Activated CD4-positive, alpha-beta T cell treated with anti-CD3 and anti-CD28 coated beads for 1 hour (primary cell): ENCODE data around the gene ZMYM1.
"Not testable (repeated sequence)": the region's sequence is repeated elsewhere in the genome, so short reads cannot be mapped to it uniquely, and the experiment has no call there.

Experiments used
- DNase-seq: peaks from one replicate; pipeline ENCODE4 v3.0.0-alpha.2; 2020

ZMYM1 gene

DNA sequence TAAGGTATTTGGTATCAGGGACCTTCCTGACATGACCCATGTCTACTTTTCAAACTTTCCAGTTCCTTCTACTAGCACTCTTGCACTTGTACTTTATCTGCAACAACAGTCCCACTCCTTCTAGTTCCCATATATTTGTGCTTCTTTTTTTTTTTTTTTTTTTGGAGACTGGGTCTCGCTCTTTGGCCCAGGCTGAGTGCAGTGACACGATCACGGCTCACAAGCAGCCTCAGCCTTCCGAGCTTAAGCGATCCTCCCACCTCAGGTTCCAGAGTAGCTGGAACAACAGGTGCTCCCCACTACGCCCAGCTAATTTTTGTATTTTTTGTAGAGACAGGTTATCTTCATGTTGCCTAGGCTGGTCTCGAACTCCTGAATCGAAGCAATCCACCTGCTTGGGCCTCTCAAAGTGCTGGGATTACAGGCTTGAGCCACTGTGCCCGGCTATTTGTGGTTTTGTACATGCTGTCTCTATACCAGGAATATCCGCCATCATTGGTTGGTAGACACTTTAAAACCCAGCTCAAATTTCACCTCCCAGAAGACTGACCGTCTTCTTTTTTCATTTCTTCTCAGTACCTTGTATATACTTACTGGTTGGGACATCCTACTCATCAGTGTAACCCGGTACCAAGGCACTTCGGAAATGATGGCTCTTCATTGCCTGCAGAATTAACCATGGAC lies 1.1 kb downstream of the ZMYM1 start:
- no peak for DNase-seq

DNA sequence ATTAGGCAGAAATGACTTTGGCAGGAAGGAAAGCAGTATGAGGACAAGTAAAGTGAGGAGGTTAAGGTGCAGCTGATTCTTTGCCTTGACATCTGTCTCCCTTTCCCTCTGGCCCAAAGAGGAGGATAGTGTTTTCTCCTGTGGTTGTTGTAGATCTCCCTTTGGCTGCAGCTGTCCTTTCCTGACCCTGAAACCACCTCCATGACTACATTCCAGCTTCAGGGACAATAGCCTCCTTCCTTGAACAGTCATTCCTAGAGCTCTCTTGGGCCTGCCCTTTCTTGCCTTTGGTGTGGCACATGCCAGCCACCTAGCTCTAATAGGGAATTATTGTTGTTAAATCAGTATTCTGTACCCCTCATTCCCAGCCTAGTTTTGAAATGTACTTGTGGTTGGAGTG lies 6.2 kb downstream of the ZMYM1 start:
- DNase-seq, result no peak

DNA sequence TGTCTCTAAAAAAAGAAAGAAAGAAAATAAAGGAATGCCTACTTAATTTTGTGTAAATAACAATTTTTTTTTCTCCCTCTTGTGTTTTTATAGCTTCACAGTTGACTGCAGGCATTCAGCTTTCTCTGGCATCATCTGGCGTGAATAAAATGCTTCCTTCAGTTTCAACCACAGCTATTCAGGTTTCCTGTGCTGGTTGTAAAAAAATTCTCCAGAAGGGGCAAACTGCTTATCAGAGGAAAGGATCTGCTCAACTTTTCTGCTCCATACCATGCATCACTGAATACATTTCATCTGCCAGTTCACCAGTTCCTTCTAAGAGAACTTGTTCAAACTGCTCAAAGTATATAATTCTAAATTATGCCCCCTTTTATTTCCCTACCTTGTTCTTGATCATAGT lies 18.0 kb downstream of the ZMYM1 start:
- no peak for DNase-seq

DNA sequence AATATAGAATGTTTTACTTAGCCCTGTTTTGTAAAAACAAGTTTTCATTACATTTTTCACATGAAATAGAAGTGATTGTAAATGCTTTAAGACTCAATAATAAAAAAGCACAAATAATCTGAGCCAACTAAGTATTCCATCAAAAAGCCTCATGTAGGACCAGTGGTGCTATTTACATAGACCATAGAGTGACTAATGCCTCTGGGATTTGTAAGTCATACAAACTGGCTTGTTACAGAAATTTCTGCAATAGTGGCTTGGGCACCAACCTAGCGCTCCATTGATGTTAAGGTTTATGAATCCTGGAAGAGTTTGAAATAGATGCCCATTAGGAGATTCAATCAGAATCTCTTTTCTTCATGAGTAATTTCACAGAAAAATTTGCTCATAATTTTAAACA lies 31.9 kb downstream of the ZMYM1 start:
- no peak for DNase-seq

DNA sequence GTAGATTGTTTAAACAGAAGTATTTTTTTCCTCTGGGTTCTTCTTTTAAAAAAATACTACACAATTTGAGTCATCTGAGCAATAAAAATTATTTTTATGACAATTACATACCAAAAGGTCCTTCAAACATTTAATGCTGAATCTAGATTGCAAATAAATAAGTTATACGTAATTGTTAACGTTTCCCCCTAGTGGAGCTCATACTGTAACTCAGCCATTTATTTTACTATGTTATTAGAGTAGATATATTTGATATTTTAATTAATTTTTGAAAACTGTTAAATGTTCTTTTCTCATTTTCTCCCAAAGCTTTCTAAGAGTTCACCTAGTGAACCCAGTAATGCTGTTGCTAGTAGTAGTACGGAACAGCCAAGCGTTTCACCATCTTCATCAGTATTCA lies 33.5 kb downstream of the ZMYM1 start:
- no peak for DNase-seq

DNA sequence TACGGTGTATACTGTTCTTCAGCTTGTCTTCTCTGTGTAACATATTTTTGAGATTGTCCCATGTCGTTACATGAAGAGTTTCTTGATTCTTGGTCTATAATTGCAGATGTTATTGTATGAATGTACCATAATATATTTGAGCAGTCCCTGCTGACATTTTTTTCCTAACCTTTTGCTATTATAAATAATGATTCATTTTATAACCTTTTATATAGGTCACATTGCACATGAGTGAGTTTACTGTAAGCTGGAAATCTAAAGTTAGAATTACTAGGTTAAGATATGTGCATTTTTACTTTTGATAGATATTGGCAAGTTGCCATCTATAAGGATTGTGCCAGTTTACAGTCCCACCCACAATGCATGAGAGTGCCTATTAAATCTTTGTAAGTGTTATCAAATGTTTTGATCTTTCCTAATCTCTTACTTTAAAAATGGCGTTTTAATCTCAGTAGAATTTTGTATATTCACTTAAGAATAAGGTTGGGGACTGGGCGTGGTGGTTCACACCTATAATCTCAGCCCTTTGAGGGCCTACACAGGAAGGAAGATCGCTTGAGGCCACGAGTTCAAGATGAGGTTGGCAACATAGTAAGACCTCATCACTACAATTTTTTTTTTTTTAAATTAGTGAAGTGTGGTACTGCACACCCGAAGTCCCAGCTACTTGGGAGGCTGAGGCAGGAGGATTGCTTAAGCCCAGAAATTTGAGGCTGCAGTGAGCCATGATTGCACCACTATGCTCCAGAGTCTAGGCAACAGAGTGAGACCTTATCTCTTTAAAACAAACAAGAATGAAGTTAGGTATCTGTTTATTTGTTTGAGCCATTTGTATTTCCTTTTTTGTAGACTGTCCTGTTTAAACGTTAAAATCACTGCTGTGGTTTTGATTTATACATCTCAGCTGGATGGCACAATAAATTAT lies 36.5 kb downstream of the ZMYM1 start:
- DNase-seq, result no peak

DNA sequence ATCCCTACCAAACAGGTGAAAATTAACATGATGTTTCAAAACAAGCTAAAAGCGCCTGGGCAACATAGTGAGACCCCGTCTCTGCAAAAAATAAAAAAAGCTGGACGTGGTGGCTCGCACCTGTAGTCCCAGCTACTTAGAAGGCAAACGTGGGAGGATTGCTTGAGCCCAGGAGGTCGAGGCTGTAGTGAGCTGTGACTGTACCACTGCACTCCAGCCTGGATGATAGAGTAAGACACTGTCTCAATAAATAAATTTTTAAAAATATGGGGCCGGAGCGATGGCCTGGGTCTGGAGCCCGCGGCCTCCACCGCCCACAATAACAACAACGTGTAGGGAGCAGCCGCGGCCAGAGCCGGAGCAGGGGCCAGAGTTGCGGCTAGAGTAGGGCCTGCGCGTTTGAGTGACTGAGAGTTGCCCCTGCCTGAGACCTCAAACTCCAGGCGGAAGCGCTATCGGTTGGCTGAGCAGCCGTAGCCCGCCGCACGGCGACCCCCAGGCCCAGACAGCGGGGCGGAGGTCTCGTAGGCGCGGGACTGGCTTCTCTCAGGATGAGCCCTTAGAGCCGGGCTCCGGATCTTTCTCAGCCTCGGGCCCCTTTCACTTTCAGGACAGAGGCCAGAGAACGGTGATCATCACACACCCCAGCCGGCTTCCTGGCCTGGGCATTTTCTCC lies 41.4 kb downstream of the ZMYM1 start:
- DNase-seq, result no peak

DNA sequence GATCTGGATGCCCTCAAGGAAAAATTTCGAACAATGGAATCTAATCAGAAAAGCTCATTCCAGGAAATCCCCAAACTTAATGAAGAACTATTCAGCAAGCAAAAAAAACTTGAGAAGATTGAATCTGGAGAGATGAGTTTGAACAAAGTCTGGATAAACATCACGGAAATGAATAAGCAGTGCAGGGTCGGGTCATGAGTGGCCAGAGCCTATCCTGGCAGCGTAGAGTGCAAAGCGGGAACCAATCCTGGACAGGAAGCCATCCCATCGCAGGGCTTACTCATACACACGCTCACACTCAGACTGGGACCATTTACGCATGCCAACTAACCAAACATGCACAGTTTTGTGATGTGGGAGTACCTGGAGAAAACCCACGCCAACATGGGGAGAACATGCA lies 43.1 kb downstream of the ZMYM1 start:
- no peak for DNase-seq

DNA sequence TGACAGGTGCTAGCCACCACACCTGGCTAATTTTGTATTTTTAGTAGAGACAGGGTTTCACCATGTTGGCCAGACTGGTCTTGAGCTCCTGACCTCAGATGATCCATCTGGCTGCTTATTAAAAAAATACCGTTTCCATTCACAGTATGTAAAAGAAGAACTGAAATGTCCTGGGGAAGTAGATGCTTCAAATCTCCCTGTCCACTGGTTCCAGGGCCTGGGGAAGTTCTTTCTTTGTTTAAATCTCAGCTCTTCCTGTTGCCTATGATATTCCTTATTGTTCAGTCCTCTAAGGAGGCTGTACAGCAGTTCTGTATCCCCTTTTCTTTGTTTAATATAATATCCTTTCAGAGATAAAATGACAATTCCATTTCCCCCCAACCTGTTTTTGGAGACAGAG lies 47.4 kb downstream of the ZMYM1 start:
- no peak for DNase-seq

DNA sequence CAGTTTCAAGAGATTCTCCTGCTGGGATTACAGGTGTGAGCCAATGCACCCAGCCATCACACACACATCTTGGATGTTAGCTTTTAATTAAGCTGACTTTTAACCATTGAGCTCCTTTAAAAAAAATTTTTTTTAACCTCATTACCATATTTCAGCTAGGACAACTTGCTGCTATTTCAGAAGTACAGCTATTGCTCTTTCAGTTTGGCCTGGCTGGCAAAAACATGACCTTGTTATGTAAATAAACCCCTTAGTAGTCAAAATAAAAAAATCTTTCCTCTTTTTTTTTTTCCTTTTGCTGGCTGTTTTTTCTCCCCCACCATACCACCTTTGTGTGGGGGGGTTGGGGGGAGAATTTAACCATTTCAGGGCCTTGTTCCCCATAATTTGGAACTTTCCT lies 49.9 kb downstream of the ZMYM1 start:
- DNase-seq, result no peak

DNA sequence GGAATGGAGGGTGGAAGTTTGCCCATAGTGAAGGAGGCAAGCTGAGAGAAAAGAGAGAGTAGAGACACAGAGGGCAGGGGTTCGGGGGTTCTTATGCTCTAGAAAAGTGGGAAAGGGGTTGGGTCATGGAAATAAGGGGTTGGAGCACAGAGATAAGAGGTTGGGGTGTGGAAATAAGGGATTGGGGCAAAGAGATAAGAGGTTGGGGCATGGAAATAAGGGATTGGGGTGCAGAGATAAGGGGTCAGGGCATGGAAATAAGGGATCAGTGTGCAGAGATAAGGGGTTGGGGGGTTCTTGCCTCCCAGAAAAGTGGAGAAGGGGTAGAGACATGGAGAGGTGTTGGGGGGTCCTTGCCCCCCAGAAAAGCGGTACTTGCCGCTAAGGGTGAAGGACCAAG lies 57.6 kb downstream of the ZMYM1 start:
- no peak for DNase-seq

DNA sequence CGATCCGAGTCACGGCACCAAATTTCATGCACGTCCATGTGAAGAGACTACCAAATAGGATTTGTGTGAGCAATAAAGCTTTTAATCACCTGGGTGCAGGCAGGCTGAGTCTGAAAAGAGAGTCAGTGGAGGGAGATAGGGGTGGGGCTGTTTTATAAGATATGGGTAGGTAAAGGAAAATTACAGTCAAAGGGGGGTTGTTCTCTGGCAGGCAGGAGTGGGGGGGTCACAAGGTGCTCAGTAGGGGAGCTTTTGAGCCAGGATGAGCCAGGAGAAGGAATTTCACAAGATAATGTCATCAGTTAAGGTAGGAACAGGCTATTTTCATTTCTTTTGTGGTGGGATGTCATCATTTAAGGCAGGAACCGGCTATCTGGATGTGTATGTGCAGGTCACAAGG lies 58.4 kb downstream of the ZMYM1 start:
- DNase-seq, result not testable (repeated sequence)

DNA sequence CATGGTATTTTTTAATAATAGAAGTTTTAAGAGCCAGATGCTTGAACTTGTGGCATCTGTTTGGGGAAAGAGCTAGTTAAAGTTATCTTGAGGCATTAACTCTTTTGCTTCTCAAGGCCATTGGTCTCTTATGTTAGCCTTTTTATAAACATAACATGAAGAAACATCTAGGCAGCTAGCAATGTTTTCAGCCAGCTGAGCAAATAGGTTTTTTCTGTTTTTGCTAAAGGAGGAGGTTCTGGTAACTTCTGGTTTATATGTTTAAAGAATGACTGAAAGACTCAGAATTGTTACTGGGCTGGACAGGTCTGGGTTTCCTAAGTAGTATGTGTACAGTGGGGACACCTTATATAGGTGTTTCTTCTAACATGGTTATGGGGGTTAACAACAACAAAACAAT lies 63.1 kb downstream of the ZMYM1 start:
- not testable (repeated sequence) for DNase-seq

DNA sequence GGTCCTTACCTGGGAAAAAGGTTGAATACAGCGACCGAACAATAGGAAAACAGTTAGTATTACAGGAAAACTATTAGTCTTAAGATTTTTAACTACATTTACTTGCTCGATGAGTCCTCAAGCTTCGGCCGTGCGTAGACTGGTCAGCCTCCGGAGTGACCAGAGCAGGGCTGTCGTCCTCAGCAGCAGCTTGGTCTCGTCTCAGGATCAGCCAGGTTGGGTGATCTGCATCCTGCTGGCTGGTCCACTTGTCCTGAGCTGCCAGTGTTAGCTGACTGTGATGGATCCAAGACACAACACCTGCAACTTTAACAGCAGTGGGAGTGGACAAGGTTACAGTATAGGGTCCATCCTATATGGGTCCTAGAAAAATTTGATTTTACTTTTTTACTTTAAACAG lies 63.5 kb downstream of the ZMYM1 start:
- not testable (repeated sequence) for DNase-seq

DNA sequence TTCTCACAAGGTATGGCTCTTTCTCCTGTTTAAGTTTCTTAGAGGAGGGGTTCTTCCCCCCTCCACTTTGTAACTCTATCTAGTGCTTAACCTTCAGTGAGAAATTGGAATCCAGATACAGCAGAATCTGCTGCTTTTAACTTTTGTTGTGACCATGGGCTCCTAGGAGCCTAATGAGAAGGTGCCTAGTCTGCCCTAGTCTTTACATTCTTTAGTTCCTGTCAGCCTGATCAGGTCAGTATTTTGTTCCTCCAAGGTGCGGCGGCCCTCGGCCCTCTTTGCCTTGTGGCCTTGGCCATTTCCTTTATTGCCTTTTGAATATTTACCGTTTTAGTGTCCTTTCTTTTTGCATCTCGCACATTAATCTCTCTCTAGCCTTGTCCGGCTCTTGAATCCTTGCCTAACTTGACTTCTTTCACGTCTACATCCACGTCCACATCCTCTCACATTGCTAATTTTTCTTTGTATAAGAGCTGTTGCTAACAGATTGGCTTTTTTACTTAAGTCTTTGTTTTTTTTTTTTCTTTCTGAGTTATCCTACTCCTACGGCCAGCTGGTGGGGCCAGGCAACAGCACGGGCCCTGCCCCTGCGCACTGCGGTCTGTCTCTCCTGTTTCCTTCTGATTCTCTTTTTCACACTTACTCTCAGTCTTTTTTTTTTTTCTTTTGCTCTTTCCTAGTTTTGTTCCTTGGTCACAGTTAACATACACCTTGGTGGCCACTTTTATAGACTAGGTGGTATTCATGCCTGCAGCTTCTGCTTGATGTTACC lies 64.7 kb downstream of the ZMYM1 start:
- DNase-seq, result no peak

DNA sequence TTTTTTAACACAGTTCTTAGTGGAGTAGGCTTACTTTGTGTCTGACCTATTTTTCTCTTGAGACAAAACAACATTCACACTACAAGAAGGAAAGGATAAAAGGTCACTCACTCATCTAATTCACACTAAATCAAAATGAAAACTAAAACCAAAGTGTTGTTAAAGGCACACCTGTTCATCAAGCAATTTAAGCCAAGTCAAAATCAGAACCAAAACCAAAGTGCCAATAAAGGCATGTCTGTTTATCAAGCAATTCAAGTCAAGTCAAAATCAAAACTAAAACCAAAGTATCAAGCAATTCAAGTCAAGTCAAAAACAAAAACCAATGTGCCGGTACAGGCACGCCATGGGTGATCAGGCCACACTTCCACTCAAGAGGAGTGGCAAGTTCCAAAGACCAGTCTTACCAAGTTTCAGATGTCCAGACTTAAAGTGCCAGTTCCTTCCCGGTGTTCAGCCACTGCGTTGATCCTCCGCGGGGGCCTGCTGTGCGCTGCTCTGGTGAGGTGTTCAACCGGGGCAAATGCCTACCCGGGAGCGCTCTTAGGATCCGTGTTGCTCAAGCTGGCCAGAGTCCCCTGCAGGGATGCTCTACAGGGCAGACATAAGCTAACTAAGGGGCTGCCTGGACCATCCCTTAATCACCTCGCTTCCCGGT lies 66.8 kb downstream of the ZMYM1 start:
- not testable (repeated sequence) for DNase-seq

DNA sequence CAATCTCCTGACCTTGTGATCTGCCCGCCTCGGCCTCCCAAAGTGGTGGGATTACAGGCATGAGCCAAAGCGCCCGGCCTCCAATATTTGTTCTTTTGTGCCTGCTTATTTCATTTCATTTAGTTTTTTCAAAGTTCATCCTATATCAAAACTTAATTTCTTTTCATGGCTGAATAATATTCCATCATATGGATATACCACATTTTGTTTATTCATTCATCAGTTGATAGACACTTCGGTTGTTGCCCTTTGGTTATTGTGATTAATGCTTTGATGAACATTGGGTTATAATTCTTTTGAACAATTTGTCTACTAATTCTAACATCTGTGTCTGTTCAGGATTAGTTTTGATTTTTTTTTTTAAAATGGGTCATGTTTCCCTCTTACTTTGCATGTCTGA lies 72.0 kb downstream of the ZMYM1 start:
- DNase-seq, result no peak

DNA sequence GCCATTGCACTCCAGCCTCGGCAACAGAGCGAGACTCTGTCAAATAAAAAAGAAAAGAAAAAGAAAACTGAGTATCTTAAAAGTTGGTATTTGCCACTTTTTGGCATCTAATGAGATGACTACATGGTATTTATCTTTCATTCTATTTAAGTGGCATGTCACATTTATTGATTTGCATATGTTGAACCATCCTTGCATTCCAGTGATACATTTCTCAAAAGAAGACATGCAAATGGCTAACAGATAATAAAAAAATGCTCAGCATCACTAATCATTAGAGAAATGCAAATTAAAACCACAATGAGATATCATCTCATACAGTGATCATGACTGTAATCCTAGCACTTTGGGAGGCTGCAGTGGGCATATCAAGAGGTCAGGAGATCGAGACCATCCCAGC lies 85.7 kb downstream of the ZMYM1 start:
- no peak for DNase-seq
